Measurements from ENCODE around the gene KLHL26.

DNA sequence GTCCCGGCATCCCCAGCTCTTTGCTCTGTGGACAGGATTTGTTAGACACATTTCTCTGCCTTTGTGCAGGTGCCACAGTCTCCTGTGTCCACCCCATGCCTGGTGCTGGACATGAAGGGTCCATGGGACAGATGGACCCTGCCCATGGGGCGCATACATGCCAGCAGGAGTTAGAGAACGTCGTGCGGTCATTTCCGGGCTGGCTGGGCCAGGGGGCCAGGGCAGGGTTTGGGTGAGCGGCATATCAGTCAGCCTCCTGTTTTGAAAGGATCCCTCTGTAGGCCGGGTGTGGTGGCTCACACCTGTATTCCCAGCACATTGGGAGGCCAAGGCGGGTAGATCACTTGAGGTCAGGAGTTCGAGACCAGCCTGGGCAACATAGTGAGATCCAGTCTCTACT, 11.0 kb downstream of the KLHL26 start:
- TF ChIP-seq SP1 (IDR thresholded peaks at IDR 0.05) (no peak), CTCF (IDR thresholded peaks at IDR 0.05; ENCODE audit: low read depth, low read length, missing input control) (no peak), JUND (IDR thresholded peaks at IDR 0.05) (no peak), RAD21 (IDR thresholded peaks at IDR 0.05) (no peak), GABPA (IDR thresholded peaks at IDR 0.05 in 1 of 2, conservative IDR thresholded peaks at IDR 0.05 in 1 of 2) (no peak), HNF4A (conservative IDR thresholded peaks at IDR 0.05) (no peak), YY1 (IDR thresholded peaks at IDR 0.05) (no peak), RXRA (IDR thresholded peaks at IDR 0.05) (no peak)
- TF ChIP-seq, protein P1, sequence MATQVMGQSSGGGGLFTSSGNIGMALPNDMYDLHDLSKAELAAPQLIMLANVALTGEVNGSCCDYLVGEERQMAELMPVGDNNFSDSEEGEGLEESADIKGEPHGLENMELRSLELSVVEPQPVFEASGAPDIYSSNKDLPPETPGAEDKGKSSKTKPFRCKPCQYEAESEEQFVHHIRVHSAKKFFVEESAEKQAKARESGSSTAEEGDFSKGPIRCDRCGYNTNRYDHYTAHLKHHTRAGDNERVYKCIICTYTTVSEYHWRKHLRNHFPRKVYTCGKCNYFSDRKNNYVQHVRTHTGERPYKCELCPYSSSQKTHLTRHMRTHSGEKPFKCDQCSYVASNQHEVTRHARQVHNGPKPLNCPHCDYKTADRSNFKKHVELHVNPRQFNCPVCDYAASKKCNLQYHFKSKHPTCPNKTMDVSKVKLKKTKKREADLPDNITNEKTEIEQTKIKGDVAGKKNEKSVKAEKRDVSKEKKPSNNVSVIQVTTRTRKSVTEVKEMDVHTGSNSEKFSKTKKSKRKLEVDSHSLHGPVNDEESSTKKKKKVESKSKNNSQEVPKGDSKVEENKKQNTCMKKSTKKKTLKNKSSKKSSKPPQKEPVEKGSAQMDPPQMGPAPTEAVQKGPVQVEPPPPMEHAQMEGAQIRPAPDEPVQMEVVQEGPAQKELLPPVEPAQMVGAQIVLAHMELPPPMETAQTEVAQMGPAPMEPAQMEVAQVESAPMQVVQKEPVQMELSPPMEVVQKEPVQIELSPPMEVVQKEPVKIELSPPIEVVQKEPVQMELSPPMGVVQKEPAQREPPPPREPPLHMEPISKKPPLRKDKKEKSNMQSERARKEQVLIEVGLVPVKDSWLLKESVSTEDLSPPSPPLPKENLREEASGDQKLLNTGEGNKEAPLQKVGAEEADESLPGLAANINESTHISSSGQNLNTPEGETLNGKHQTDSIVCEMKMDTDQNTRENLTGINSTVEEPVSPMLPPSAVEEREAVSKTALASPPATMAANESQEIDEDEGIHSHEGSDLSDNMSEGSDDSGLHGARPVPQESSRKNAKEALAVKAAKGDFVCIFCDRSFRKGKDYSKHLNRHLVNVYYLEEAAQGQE (IDR thresholded peaks at IDR 0.05): no peak
- TF ChIP-seq, protein P2, sequence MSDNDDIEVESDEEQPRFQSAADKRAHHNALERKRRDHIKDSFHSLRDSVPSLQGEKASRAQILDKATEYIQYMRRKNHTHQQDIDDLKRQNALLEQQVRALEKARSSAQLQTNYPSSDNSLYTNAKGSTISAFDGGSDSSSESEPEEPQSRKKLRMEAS (IDR thresholded peaks at IDR 0.05): no peak

Measured in liver (tissue), 3 donors.